GM23338 (cell line): Measurements from ENCODE around the gene DCAF6. TPM values are rescaled to one million over a fixed set of nuclear protein-coding genes. Genes with fewer than 3 reads are reported as not detected.

Source experiments
- ATAC-seq: fragments of 200-7000 bp; cut with Tn5 transposase; 3 replicates; pipeline ENCODE4 v1.9.1; 2020
- DNase-seq: peaks from one replicate; pipeline ENCODE4 v3.0.0-alpha.2; 2015; ENCODE audit warnings: low spot score
- H2AFZ ChIP-seq: fragments of 200-600 bp; sonication (generic); 2 replicates; pipeline ENCODE4 v1.8.0; 2016; ENCODE audit warnings: antibody characterized with exemption, mild to moderate bottlenecking, moderate library complexity
- H3F3A ChIP-seq: fragments of 200-600 bp; sonication (generic); replicated peaks from 2 replicates; pipeline ENCODE4 v1.8.0; 2017; ENCODE audit warnings: antibody characterized with exemption, mixed run types, low read depth
- H3K27ac ChIP-seq: fragments of 200-600 bp; sonication (generic); 2 replicates; pipeline ENCODE4 v1.6.1; 2016; ENCODE audit warnings: low read depth
- H3K27me3 ChIP-seq: fragments of 200-600 bp; sonication (generic); 2 replicates; pipeline ENCODE4 v1.8.0; 2016; ENCODE audit warnings: mild to moderate bottlenecking, mixed run types, moderate library complexity; ENCODE audit not compliant: insufficient read depth
- H3K36me3 ChIP-seq: fragments of 200-600 bp; sonication (generic); 2 replicates; pipeline ENCODE4 v1.8.0; 2016; ENCODE audit warnings: mild to moderate bottlenecking; ENCODE audit not compliant: insufficient read depth
- H3K4me1 ChIP-seq: fragments of 200-600 bp; sonication (generic); 2 replicates; pipeline ENCODE4 v1.8.0; 2016; ENCODE audit warnings: mild to moderate bottlenecking, moderate library complexity; ENCODE audit not compliant: insufficient read depth
- H3K4me2 ChIP-seq: fragments of 200-600 bp; sonication (generic); 2 replicates; pipeline ENCODE4 v1.7.1; 2017; ENCODE audit warnings: mixed run types
- H3K4me3 ChIP-seq: fragments of 200-600 bp; sonication (generic); 2 replicates; pipeline ENCODE4 v1.6.1; 2016; ENCODE audit warnings: mixed run types
- H3K79me2 ChIP-seq: fragments of 200-600 bp; sonication (generic); replicated peaks from 2 replicates; pipeline ENCODE4 v1.8.0; 2017; ENCODE audit warnings: mild to moderate bottlenecking; ENCODE audit not compliant: insufficient read depth
- H3K9me2 ChIP-seq: fragments of 200-600 bp; sonication (generic); 2 replicates; pipeline ENCODE4 v1.8.0; 2017; ENCODE audit not compliant: insufficient read depth
- H4K20me1 ChIP-seq: fragments of 200-600 bp; sonication (generic); replicated peaks from 2 replicates; pipeline ENCODE4 v1.8.0; 2017; ENCODE audit warnings: mild to moderate bottlenecking; ENCODE audit not compliant: insufficient read depth
- H3K27ac Mint-ChIP-seq: 2 replicates; pipeline ENCODE4 v1.8.0; 2020; ENCODE audit warnings: inconsistent platforms, mild to moderate bottlenecking, moderate library complexity, mixed read lengths
- H3K27me3 Mint-ChIP-seq: 3 replicates; pipeline ENCODE4 v1.8.0; 2022; ENCODE audit warnings: low read depth, mild to moderate bottlenecking, moderate library complexity, mixed read lengths, inconsistent platforms; ENCODE audit not compliant: insufficient read depth, poor library complexity
- H3K36me3 Mint-ChIP-seq: 3 replicates; pipeline ENCODE4 v1.8.0; 2021; ENCODE audit warnings: low read depth, mild to moderate bottlenecking, inconsistent platforms, moderate library complexity, mixed read lengths
- H3K4me1 Mint-ChIP-seq: 3 replicates; pipeline ENCODE4 v1.8.0; 2020; ENCODE audit warnings: mild to moderate bottlenecking, inconsistent platforms, mixed read lengths
- H3K4me3 Mint-ChIP-seq: 3 replicates; pipeline ENCODE4 v1.8.0; 2021; ENCODE audit warnings: moderate library complexity, mild to moderate bottlenecking, inconsistent platforms, mixed read lengths
- H3K9me3 Mint-ChIP-seq: 3 replicates; pipeline ENCODE4 v1.8.0; 2020; ENCODE audit warnings: moderate library complexity, mild to moderate bottlenecking, inconsistent platforms, mixed read lengths
- CREB1 ChIP-seq: fragments of 250-450 bp; sonication (Bioruptor Pico); IDR thresholded peaks from 2 replicates; pipeline ENCODE4 v1.5.0; 2020; ENCODE audit warnings: low read depth, mild to moderate bottlenecking, moderate library complexity
- EZH2 ChIP-seq: fragments of 200-600 bp; sonication (generic); IDR thresholded peaks from one replicate; pipeline ENCODE4 v1.8.0; 2017; ENCODE audit warnings: antibody characterized with exemption, mild to moderate bottlenecking, low read depth; ENCODE audit not compliant: unreplicated experiment
- EZH2phosphoT487 ChIP-seq: fragments of 200-600 bp; sonication (generic); IDR thresholded peaks from one replicate; pipeline ENCODE4 v1.8.1; 2018; ENCODE audit warnings: antibody characterized with exemption; ENCODE audit not compliant: unreplicated experiment
- JUNB ChIP-seq: IDR thresholded peaks from one replicate; pipeline ENCODE4 v1.6.1; 2016; ENCODE audit warnings: antibody characterized with exemption; ENCODE audit not compliant: unreplicated experiment
- NANOG ChIP-seq: IDR thresholded peaks from 2 replicates; pipeline ENCODE4 v1.6.1; 2016; ENCODE audit warnings: antibody characterized with exemption, borderline replicate concordance
- POLR2AphosphoS5 ChIP-seq: IDR thresholded peaks from 2 replicates; pipeline ENCODE4 v1.6.1; 2016; ENCODE audit warnings: antibody characterized with exemption, low read depth
- STAT1 ChIP-seq: IDR thresholded peaks from one replicate; pipeline ENCODE4 v1.6.1; 2016; ENCODE audit warnings: antibody characterized with exemption; ENCODE audit not compliant: unreplicated experiment
- ZNF114 ChIP-seq: fragments of 250-450 bp; sonication (Bioruptor Pico); IDR thresholded peaks from 2 replicates; pipeline ENCODE4 v1.5.0; 2020; ENCODE audit warnings: mild to moderate bottlenecking, moderate library complexity
- ZNF331 ChIP-seq: fragments of 250-450 bp; sonication (Bioruptor Pico); IDR thresholded peaks from 2 replicates; pipeline ENCODE4 v1.5.0; 2020; ENCODE audit warnings: low read depth, mild to moderate bottlenecking, moderate library complexity
- polyA plus RNA-seq: library from polyadenylated mRNA; unstranded; fragments of >200 nt; fragmentation: Nextera tagmentation; extraction: Ambion mirVana; gene quantifications from 2 replicates; pipeline ENCODE4 v1.2.1, GENCODE V29; 2016
- total RNA-seq: library from RNA; depleted of rRNA; stranded (reverse); fragments of >200 nt; shearing (Covaris generic); gene quantifications from 2 replicates; pipeline ENCODE4 v1.2.3, GENCODE V29; 2014
- TF ChIP-seq, protein P1 (sequence below): fragments of 250-450 bp; sonication (Bioruptor Pico); IDR thresholded peaks from 2 replicates; pipeline ENCODE4 v1.5.0; 2020; ENCODE audit warnings: mild to moderate bottlenecking, moderate library complexity
- TF ChIP-seq, protein P2 (sequence below): IDR thresholded peaks from one replicate; pipeline ENCODE4 v1.6.1; 2018; ENCODE audit warnings: antibody characterized with exemption; ENCODE audit not compliant: unreplicated experiment
- TF ChIP-seq, protein P3 (sequence below): IDR thresholded peaks from 2 replicates; pipeline ENCODE4 v1.6.1; 2016; ENCODE audit warnings: antibody characterized with exemption
- TF ChIP-seq, protein P4 (sequence below), 2 experiments: fragments of 200-600 bp in 1 of 2; sonication (generic) in 1 of 2; conservative IDR thresholded peaks; 2 replicates each; pipeline versions ENCODE4 v1.5.1 to v1.6.1; 2016 to 2017; ENCODE audit warnings: antibody characterized with exemption in 2 of 2, low read depth in 2 of 2, mild to moderate bottlenecking in 2 of 2, moderate library complexity in 1 of 2

Gene DCAF6
- total and polyA plus RNA-seq, 2 experiments from 2014 or later, result 18.6 to 27.3 TPM

DNA sequence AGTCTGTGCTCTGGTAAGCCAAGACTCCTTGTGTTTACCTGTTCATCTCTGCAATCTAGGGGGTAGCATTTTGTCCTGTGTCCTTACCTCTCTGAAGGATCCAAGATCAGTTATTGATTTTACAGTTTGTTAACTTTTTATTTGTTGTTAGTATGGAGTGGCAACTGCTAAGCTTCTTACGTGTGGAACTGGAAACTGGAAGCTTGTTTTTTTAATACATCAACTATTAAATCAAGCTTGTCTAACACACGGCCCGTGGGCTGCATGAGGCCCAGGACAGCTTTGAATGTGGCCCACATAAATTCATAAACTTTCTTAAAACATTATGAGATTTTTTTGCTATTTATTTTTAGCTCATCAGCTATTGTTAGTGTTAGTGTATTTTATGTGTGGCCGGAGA is 29.6 kb downstream of the DCAF6 start:
- Histone ChIP-seq H3K4me1 (no peaks in the 10 kb centered on the region), H3F3A (no peaks in the 10 kb centered on the region), H3K9me2 (no peaks in the 10 kb centered on the region), H4K20me1 (peaks cover 11% of the 10 kb centered on the region), H3K36me3 (peaks cover 4% of the 10 kb centered on the region; the same call in 1 of the 2 replicates), H3K79me2 (peaks cover 46% of the 10 kb centered on the region), H2AFZ (no peak overlapping the region), H3K27me3 (no peaks in the 10 kb centered on the region), H3K4me2 (no peak overlapping the region), H3K27ac (no peak overlapping the region), H3K4me3 (no peak overlapping the region)
- Mint-ChIP-seq H3K36me3 (peaks cover 7% of the 10 kb centered on the region; the same call in 2 of the 3 replicates), H3K4me3 (no peak overlapping the region), H3K4me1 (peaks cover 4% of the 10 kb centered on the region; the same call in 2 of the 3 replicates), H3K9me3 (no peaks in the 10 kb centered on the region; the same call in 2 of the 3 replicates), H3K27me3 (peaks cover 2% of the 10 kb centered on the region), H3K27ac (no peak overlapping the region)
- TF ChIP-seq ZNF114 (CRISPR knock-in tag) (no peak), EZH2phosphoT487 (no peak), NANOG (no peak), ZNF331 (no peak), POLR2AphosphoS5 (no peak), JUNB (no peak), STAT1 (no peak), EZH2 (no peak), CREB1 (no peak)
- TF ChIP-seq, protein P1, sequence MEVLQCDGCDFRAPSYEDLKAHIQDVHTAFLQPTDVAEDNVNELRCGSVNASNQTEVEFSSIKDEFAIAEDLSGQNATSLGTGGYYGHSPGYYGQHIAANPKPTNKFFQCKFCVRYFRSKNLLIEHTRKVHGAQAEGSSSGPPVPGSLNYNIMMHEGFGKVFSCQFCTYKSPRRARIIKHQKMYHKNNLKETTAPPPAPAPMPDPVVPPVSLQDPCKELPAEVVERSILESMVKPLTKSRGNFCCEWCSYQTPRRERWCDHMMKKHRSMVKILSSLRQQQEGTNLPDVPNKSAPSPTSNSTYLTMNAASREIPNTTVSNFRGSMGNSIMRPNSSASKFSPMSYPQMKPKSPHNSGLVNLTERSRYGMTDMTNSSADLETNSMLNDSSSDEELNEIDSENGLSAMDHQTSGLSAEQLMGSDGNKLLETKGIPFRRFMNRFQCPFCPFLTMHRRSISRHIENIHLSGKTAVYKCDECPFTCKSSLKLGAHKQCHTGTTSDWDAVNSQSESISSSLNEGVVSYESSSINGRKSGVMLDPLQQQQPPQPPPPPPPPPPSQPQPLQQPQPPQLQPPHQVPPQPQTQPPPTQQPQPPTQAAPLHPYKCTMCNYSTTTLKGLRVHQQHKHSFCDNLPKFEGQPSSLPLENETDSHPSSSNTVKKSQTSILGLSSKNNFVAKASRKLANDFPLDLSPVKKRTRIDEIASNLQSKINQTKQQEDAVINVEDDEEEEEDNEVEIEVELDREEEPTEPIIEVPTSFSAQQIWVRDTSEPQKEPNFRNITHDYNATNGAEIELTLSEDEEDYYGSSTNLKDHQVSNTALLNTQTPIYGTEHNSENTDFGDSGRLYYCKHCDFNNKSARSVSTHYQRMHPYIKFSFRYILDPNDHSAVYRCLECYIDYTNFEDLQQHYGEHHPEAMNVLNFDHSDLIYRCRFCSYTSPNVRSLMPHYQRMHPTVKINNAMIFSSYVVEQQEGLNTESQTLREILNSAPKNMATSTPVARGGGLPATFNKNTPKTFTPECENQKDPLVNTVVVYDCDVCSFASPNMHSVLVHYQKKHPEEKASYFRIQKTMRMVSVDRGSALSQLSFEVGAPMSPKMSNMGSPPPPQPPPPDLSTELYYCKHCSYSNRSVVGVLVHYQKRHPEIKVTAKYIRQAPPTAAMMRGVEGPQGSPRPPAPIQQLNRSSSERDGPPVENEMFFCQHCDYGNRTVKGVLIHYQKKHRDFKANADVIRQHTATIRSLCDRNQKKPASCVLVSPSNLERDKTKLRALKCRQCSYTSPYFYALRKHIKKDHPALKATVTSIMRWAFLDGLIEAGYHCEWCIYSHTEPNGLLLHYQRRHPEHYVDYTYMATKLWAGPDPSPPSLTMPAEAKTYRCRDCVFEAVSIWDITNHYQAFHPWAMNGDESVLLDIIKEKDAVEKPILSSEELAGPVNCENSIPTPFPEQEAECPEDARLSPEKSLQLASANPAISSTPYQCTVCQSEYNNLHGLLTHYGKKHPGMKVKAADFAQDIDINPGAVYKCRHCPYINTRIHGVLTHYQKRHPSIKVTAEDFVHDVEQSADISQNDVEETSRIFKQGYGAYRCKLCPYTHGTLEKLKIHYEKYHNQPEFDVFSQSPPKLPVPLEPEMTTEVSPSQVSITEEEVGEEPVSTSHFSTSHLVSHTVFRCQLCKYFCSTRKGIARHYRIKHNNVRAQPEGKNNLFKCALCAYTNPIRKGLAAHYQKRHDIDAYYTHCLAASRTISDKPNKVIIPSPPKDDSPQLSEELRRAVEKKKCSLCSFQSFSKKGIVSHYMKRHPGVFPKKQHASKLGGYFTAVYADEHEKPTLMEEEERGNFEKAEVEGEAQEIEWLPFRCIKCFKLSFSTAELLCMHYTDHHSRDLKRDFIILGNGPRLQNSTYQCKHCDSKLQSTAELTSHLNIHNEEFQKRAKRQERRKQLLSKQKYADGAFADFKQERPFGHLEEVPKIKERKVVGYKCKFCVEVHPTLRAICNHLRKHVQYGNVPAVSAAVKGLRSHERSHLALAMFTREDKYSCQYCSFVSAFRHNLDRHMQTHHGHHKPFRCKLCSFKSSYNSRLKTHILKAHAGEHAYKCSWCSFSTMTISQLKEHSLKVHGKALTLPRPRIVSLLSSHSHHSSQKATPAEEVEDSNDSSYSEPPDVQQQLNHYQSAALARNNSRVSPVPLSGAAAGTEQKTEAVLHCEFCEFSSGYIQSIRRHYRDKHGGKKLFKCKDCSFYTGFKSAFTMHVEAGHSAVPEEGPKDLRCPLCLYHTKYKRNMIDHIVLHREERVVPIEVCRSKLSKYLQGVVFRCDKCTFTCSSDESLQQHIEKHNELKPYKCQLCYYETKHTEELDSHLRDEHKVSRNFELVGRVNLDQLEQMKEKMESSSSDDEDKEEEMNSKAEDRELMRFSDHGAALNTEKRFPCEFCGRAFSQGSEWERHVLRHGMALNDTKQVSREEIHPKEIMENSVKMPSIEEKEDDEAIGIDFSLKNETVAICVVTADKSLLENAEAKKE (CRISPR knock-in tag), result no peak
- TF ChIP-seq, protein P2, sequence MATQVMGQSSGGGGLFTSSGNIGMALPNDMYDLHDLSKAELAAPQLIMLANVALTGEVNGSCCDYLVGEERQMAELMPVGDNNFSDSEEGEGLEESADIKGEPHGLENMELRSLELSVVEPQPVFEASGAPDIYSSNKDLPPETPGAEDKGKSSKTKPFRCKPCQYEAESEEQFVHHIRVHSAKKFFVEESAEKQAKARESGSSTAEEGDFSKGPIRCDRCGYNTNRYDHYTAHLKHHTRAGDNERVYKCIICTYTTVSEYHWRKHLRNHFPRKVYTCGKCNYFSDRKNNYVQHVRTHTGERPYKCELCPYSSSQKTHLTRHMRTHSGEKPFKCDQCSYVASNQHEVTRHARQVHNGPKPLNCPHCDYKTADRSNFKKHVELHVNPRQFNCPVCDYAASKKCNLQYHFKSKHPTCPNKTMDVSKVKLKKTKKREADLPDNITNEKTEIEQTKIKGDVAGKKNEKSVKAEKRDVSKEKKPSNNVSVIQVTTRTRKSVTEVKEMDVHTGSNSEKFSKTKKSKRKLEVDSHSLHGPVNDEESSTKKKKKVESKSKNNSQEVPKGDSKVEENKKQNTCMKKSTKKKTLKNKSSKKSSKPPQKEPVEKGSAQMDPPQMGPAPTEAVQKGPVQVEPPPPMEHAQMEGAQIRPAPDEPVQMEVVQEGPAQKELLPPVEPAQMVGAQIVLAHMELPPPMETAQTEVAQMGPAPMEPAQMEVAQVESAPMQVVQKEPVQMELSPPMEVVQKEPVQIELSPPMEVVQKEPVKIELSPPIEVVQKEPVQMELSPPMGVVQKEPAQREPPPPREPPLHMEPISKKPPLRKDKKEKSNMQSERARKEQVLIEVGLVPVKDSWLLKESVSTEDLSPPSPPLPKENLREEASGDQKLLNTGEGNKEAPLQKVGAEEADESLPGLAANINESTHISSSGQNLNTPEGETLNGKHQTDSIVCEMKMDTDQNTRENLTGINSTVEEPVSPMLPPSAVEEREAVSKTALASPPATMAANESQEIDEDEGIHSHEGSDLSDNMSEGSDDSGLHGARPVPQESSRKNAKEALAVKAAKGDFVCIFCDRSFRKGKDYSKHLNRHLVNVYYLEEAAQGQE, result no peak
- TF ChIP-seq, protein P3, sequence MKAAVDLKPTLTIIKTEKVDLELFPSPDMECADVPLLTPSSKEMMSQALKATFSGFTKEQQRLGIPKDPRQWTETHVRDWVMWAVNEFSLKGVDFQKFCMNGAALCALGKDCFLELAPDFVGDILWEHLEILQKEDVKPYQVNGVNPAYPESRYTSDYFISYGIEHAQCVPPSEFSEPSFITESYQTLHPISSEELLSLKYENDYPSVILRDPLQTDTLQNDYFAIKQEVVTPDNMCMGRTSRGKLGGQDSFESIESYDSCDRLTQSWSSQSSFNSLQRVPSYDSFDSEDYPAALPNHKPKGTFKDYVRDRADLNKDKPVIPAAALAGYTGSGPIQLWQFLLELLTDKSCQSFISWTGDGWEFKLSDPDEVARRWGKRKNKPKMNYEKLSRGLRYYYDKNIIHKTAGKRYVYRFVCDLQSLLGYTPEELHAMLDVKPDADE, result no peak
- TF ChIP-seq, protein P4, sequence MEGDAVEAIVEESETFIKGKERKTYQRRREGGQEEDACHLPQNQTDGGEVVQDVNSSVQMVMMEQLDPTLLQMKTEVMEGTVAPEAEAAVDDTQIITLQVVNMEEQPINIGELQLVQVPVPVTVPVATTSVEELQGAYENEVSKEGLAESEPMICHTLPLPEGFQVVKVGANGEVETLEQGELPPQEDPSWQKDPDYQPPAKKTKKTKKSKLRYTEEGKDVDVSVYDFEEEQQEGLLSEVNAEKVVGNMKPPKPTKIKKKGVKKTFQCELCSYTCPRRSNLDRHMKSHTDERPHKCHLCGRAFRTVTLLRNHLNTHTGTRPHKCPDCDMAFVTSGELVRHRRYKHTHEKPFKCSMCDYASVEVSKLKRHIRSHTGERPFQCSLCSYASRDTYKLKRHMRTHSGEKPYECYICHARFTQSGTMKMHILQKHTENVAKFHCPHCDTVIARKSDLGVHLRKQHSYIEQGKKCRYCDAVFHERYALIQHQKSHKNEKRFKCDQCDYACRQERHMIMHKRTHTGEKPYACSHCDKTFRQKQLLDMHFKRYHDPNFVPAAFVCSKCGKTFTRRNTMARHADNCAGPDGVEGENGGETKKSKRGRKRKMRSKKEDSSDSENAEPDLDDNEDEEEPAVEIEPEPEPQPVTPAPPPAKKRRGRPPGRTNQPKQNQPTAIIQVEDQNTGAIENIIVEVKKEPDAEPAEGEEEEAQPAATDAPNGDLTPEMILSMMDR (conservative IDR thresholded peaks at IDR 0.05; ENCODE audit: low read depth in 2 of 2), result no peak
- DNase-seq (no peak), ATAC-seq (no peak)
